GM19463 (cell line): ENCODE results near the gene IL1F10.
"Not testable (repeated sequence)": the region's sequence is repeated elsewhere in the genome, so short reads cannot be mapped to it uniquely, and the experiment has no call there.

Experiments used
- ATAC-seq: cut with Tn5 transposase; IDR thresholded peaks from one replicate; pipeline ENCODE4 v1.9.1; 2021; ENCODE audit warnings: mild to moderate bottlenecking, moderate library complexity; ENCODE audit not compliant: unreplicated experiment

Gene IL1F10

GRCh38 chr2:113080134-113080533 lies 12.4 kb downstream of the IL1F10 start:
- no peak for ATAC-seq

- ATAC-seq, result no peak
Observed at GRCh38 chr2:113081488-113082210, 13.9 kb downstream of the IL1F10 start.

- no peak for ATAC-seq
Observed at GRCh38 chr2:113083296-113083695, 15.5 kb downstream of the IL1F10 start.

GRCh38 chr2:113084249-113085000 lies 16.7 kb downstream of the IL1F10 start:
- no peak for ATAC-seq

- ATAC-seq, result no peak
Observed at GRCh38 chr2:113085542-113085941, 17.8 kb downstream of the IL1F10 start.

GRCh38 chr2:113088213-113088992 lies 20.6 kb downstream of the IL1F10 start:
- ATAC-seq, result no peak

- no peak for ATAC-seq
Observed at GRCh38 chr2:113089916-113090315, 22.1 kb downstream of the IL1F10 start.

GRCh38 chr2:113091231-113091896 lies 23.6 kb downstream of the IL1F10 start:
- no peak for ATAC-seq

- no peak for ATAC-seq
Observed at GRCh38 chr2:113092864-113093612, 25.3 kb downstream of the IL1F10 start.

GRCh38 chr2:113093613-113093977 lies 25.8 kb downstream of the IL1F10 start:
- ATAC-seq, result no peak

GRCh38 chr2:113096306-113096705 lies 28.5 kb downstream of the IL1F10 start:
- ATAC-seq, result not testable (repeated sequence)

GRCh38 chr2:113096842-113097618 lies 29.3 kb downstream of the IL1F10 start:
- not testable (repeated sequence) for ATAC-seq

GRCh38 chr2:113098041-113098440 lies 30.3 kb downstream of the IL1F10 start:
- ATAC-seq, result peak; percentile 65

GRCh38 chr2:113098532-113098931 lies 30.8 kb downstream of the IL1F10 start:
- no peak for ATAC-seq

GRCh38 chr2:113102133-113102532 lies 34.4 kb downstream of the IL1F10 start:
- ATAC-seq, result no peak

- ATAC-seq, result no peak
Observed at GRCh38 chr2:113103277-113103676, 35.5 kb downstream of the IL1F10 start.

GRCh38 chr2:113104054-113104611 lies 36.4 kb downstream of the IL1F10 start:
- ATAC-seq, result no peak

- ATAC-seq, result no peak
Observed at GRCh38 chr2:113105047-113105785, 37.4 kb downstream of the IL1F10 start.

GRCh38 chr2:113111121-113111520 lies 43.4 kb downstream of the IL1F10 start:
- ATAC-seq, result no peak
